ENCODE results near the gene LYRM7.

LYRM7 gene

DNA sequence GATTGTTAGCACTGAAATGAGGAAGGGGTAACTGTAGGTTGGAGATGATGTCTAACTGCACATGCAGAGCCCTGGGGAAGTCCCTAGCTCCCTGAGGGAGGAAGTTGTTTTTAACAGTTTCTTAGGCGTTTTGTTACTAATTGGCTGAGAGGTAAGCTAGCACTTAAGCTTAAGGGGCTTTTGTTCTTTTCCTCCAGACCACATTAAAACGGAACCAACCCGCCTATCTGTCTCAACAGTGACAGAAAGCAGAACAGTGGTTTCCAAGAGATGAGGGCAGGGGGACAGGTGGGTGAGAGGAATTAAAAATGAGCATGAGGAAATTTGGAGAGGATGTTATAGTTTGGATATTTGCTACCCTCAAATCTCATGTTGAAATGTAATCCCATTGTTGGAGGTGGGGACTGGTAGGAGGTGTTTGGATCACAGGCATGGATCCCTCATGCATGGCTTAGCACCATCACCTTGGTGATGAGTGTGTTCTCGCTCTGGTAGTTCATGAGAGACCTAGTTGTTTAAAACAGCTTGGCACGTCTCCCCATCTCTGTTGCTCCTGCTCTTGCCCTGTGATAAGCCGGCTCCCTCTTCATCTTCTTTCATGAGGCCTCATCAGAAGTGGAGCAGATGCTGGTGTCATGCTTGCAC is 38.9 kb downstream of the LYRM7 start:
- Histone ChIP-seq H3K9me3 (ENCODE audit: control insufficient read depth, insufficient read depth, low read depth, low read length) (no peaks in the 10 kb centered on the region), H3K27ac (ENCODE audit: extremely low read depth, low read depth, low read length) (no peak overlapping the region), H3K4me1 (ENCODE audit: control insufficient read depth, insufficient read depth, low read length) (peaks cover 3% of the 10 kb centered on the region; the same call in 1 of the 2 replicates), H3K36me3 (ENCODE audit: control insufficient read depth in 2 of 2, insufficient read depth in 1 of 2, low read length in 2 of 2) (no peaks in the 10 kb centered on the region), H3K4me3 (ENCODE audit: low read depth, low read length) (no peak overlapping the region)
- no peak for TF ChIP-seq ZNF623 (tag by site-specific recombination; IDR thresholded peaks at IDR 0.05)
- TF ChIP-seq ZNF24 (tag by site-specific recombination; IDR thresholded peaks at IDR 0.05), result no peak
- ChIA-PET POLR2A (no interaction called here), CTCF (interaction anchor here (0.5 kb wide), 1 partner anchor 23 kb away, joined by 3 read pairs; no protein-coding TSS in a partner anchor)

DNA sequence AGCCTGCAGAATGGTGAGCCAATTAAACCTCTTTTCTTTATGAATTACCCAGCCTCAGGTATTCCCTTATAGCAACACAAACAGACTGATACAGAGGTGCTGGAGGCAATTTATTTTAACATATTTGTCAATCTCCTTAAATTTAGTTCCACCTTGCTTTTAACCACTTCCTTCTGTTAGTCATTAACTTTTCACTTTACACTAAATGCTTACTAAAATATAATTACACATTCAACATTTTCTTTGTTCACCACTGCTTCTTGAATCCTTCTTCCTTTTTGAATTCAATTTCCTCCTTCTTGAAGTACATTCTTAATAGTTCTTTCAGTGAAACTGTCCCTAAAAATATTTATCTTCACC is 39.4 kb downstream of the LYRM7 start:
- Histone ChIP-seq H3K27ac (ENCODE audit: extremely low read depth, low read depth, low read length) (no peak overlapping the region), H3K36me3 (ENCODE audit: control insufficient read depth in 2 of 2, insufficient read depth in 1 of 2, low read length in 2 of 2) (no peaks in the 10 kb centered on the region), H3K4me3 (ENCODE audit: low read depth, low read length) (no peak overlapping the region), H3K4me1 (ENCODE audit: control insufficient read depth, insufficient read depth, low read length) (peaks cover 3% of the 10 kb centered on the region; the same call in 1 of the 2 replicates), H3K9me3 (ENCODE audit: control insufficient read depth, insufficient read depth, low read depth, low read length) (no peaks in the 10 kb centered on the region)
- CTCF ChIA-PET, result no interaction called here
- TF ChIP-seq ZNF560 (tag by site-specific recombination; IDR thresholded peaks at IDR 0.05; ENCODE audit: borderline replicate concordance), result no peak
- TF ChIP-seq ZNF350 (tag by site-specific recombination; IDR thresholded peaks at IDR 0.05), result no peak
- no peak for TF ChIP-seq KLF17 (tag by site-specific recombination; IDR thresholded peaks at IDR 0.05)
- TF ChIP-seq ZNF677 (tag by site-specific recombination; IDR thresholded peaks at IDR 0.05), result no peak
- no peak for TF ChIP-seq SCRT2 (tag by site-specific recombination; IDR thresholded peaks at IDR 0.05)
- TF ChIP-seq ZNF544 (tag by site-specific recombination; IDR thresholded peaks at IDR 0.05), result no peak
- no peak for TF ChIP-seq OVOL3 (tag by site-specific recombination; IDR thresholded peaks at IDR 0.05)
- no peak for TF ChIP-seq ZBTB6 (tag by site-specific recombination; IDR thresholded peaks at IDR 0.05)
- TF ChIP-seq ZNF488 (tag by site-specific recombination; IDR thresholded peaks at IDR 0.05), result no peak
- TF ChIP-seq KLF16 (tag by site-specific recombination; IDR thresholded peaks at IDR 0.05), result no peak
- no peak for TF ChIP-seq ZNF114 (tag by site-specific recombination; IDR thresholded peaks at IDR 0.05)
- TF ChIP-seq ZNF112 (tag by site-specific recombination; IDR thresholded peaks at IDR 0.05), result no peak
- POLR2A ChIA-PET, result interaction anchor here (0.6 kb wide), 1 partner anchor 41 kb away, joined by 3 read pairs; no protein-coding TSS in a partner anchor

- Histone ChIP-seq H3K36me3 (ENCODE audit: control insufficient read depth in 2 of 2, insufficient read depth in 1 of 2, low read length in 2 of 2) (no peaks in the 10 kb centered on the region), H3K27ac (ENCODE audit: extremely low read depth, low read depth, low read length) (no peak overlapping the region), H3K4me3 (ENCODE audit: low read depth, low read length) (no peak overlapping the region), H3K9me3 (ENCODE audit: control insufficient read depth, insufficient read depth, low read depth, low read length) (no peaks in the 10 kb centered on the region), H3K4me1 (ENCODE audit: control insufficient read depth, insufficient read depth, low read length) (peaks cover 3% of the 10 kb centered on the region; the same call in 1 of the 2 replicates)
- CTCF ChIA-PET, result no interaction called here
- POLR2A ChIA-PET, result no interaction called here
- TF ChIP-seq ZNF510 (tag by site-specific recombination; IDR thresholded peaks at IDR 0.05; ENCODE audit: insufficient replicate concordance), result no peak
These were observed 40.9 kb downstream of the LYRM7 start for GRCh38 chr5:131211669-131212068.

DNA sequence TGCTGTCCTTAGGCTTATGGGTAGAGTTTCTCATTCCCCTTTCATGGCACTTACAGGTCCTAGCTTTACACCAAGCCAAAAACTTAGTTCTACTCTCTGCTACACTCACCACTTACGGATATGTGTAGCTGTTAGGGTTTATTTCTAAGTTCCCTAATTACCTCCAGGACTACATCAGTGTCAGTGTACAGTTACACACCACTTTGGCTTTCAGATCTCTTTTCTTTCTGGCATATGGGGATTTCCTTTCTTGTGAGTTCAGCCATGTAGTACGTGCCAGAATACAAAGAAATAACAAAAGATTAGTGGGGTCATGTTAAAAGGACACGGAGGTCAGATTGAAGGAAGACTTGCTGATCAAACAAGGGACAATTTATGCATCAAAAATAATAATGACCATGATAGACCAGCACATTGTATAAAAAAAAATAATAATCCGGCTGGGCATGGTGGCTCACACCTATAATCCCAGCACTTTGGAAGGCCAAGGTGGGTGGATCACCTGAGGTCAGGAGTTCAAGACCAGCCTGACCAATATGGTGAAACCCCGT is 41.8 kb downstream of the LYRM7 start:
- Histone ChIP-seq H3K4me3 (ENCODE audit: low read depth, low read length) (no peak overlapping the region), H3K4me1 (ENCODE audit: control insufficient read depth, insufficient read depth, low read length) (no peaks in the 10 kb centered on the region), H3K36me3 (ENCODE audit: control insufficient read depth in 2 of 2, insufficient read depth in 1 of 2, low read length in 2 of 2) (no peaks in the 10 kb centered on the region), H3K9me3 (ENCODE audit: control insufficient read depth, insufficient read depth, low read depth, low read length) (no peaks in the 10 kb centered on the region), H3K27ac (ENCODE audit: extremely low read depth, low read depth, low read length) (no peak overlapping the region)
- POLR2A ChIA-PET, result no interaction called here
- CTCF ChIA-PET, result interaction anchor here (0.6 kb wide), 1 partner anchor 14 kb away, joined by 3 read pairs; no protein-coding TSS in a partner anchor
- no peak for TF ChIP-seq OSR2 (tag by site-specific recombination; IDR thresholded peaks at IDR 0.05)
- TF ChIP-seq, protein P1, sequence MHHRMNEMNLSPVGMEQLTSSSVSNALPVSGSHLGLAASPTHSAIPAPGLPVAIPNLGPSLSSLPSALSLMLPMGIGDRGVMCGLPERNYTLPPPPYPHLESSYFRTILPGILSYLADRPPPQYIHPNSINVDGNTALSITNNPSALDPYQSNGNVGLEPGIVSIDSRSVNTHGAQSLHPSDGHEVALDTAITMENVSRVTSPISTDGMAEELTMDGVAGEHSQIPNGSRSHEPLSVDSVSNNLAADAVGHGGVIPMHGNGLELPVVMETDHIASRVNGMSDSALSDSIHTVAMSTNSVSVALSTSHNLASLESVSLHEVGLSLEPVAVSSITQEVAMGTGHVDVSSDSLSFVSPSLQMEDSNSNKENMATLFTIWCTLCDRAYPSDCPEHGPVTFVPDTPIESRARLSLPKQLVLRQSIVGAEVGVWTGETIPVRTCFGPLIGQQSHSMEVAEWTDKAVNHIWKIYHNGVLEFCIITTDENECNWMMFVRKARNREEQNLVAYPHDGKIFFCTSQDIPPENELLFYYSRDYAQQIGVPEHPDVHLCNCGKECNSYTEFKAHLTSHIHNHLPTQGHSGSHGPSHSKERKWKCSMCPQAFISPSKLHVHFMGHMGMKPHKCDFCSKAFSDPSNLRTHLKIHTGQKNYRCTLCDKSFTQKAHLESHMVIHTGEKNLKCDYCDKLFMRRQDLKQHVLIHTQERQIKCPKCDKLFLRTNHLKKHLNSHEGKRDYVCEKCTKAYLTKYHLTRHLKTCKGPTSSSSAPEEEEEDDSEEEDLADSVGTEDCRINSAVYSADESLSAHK (tag by site-specific recombination; IDR thresholded peaks at IDR 0.05), result no peak
- no peak for TF ChIP-seq ZNF121 (tag by site-specific recombination; IDR thresholded peaks at IDR 0.05)
- TF ChIP-seq ZNF280C (tag by site-specific recombination; IDR thresholded peaks at IDR 0.05), result no peak
- TF ChIP-seq ZNF768 (tag by site-specific recombination; IDR thresholded peaks at IDR 0.05), result no peak
- TF ChIP-seq ZNF48 (tag by site-specific recombination; IDR thresholded peaks at IDR 0.05), result no peak
